K562 (cell line): ENCODE data around the gene MAGIX. TPM values are rescaled to one million over a fixed set of nuclear protein-coding genes. Genes with fewer than 3 reads are reported as not detected.

ENCODE experiments used
- ELK1 ChIP-seq: sonication (generic); formaldehyde crosslinking; IDR thresholded peaks from 2 replicates; pipeline ENCODE4 v1.8.1; 2022; ENCODE audit warnings: missing genetic modification reagents
- FOXA3 ChIP-seq, 2 experiments: fragments of 450-650 bp in 1 of 2; sonication (generic) in 1 of 2; formaldehyde crosslinking; IDR thresholded peaks in 1 of 2; conservative IDR thresholded peaks in 1 of 2; 2 replicates each; pipeline versions ENCODE4 v1.4.0 to v1.8.0; 2020 to 2022; ENCODE audit warnings: mild to moderate bottlenecking in 2 of 2, missing genetic modification reagents in 1 of 2
- FOXK2 ChIP-seq, 2 experiments: fragments of 450-650 bp; IDR thresholded peaks in 1 of 2; conservative IDR thresholded peaks in 1 of 2; 2 replicates each; pipeline ENCODE4 v1.6.1; 2016; ENCODE audit warnings: low read depth in 2 of 2, mild to moderate bottlenecking in 1 of 2
- KLF1 ChIP-seq: fragments of 450-650 bp; IDR thresholded peaks from 2 replicates; pipeline ENCODE4 v1.6.1; 2016; ENCODE audit warnings: missing genetic modification characterization, missing compliant biosample characterization
- SMARCA5 ChIP-seq: fragments of 450-650 bp; IDR thresholded peaks from 2 replicates; pipeline ENCODE4 v1.6.1; 2016
- THRAP3 ChIP-seq: fragments of 450-650 bp; IDR thresholded peaks from 2 replicates; pipeline ENCODE4 v1.6.1; 2016; ENCODE audit warnings: mild to moderate bottlenecking, inconsistent platforms, borderline replicate concordance
- ZFPM2 ChIP-seq: fragments of 250-450 bp; sonication (Bioruptor Pico); IDR thresholded peaks from 2 replicates; pipeline ENCODE4 v1.5.1; 2022; ENCODE audit warnings: mild to moderate bottlenecking
- ZNF24 ChIP-seq: fragments of 450-650 bp; IDR thresholded peaks from 2 replicates; pipeline ENCODE4 v1.6.1; 2016
- ZNF277 ChIP-seq: fragments of 250-450 bp; sonication (Bioruptor Pico); IDR thresholded peaks from 2 replicates; pipeline ENCODE4 v1.8.0; 2022; ENCODE audit warnings: inconsistent platforms, mild to moderate bottlenecking, moderate library complexity, borderline replicate concordance
- ZNF699 ChIP-seq: fragments of 250-450 bp; sonication (Bioruptor Pico); IDR thresholded peaks from 2 replicates; pipeline ENCODE4 v1.8.0; 2021; ENCODE audit warnings: mild to moderate bottlenecking, moderate library complexity; ENCODE audit not compliant: insufficient replicate concordance
- polyA plus RNA-seq, 8 experiments: library from polyadenylated mRNA; depleted of rRNA in 4 of 8; stranded (reverse) in 5 of 8; unstranded in 3 of 8; fragments of >200 nt; fragmentation: Nextera tagmentation in 2 of 8; fragmentation: Illumina TruSeq in 1 of 8; extraction: Ambion mirVana in 2 of 8; extraction: Trizol in 1 of 8; gene quantifications; 2 replicates each; pipeline versions ENCODE4 v1.2.1 to v1.2.3, GENCODE V29; 2011 to 2014; ENCODE audit warnings: inconsistent platforms in 1 of 8, missing spikeins in 1 of 8
- total RNA-seq, 7 experiments: library from RNA; depleted of rRNA in 6 of 7; stranded (reverse); fragments of >200 nt in 6 of 7; fragmentation: Illumina TruSeq in 2 of 7; extraction: Trizol in 2 of 7; gene quantifications; 2 replicates each; pipeline versions ENCODE4 v1.2.1 to v1.2.3, GENCODE V29; 2011 to 2021; ENCODE audit warnings: low replicate concordance in 1 of 7
- TF ChIP-seq, protein P1 (sequence below): fragments of 250-450 bp; sonication (Bioruptor Pico); IDR thresholded peaks from 2 replicates; pipeline ENCODE4 v1.4.0; 2020; ENCODE audit warnings: mild to moderate bottlenecking, moderate library complexity
- TF ChIP-seq, protein P2 (sequence below): fragments of 200-600 bp; sonication (generic); IDR thresholded peaks from one replicate; pipeline ENCODE4 v1.6.1; 2012; ENCODE audit warnings: mild to moderate bottlenecking, low read depth, low read length, inconsistent platforms
- TF ChIP-seq, protein P3 (sequence below): sonication (generic); formaldehyde crosslinking; IDR thresholded peaks from 2 replicates; pipeline ENCODE4 v1.8.0; 2022; ENCODE audit warnings: mild to moderate bottlenecking, missing genetic modification reagents

MAGIX gene
- total and polyA plus RNA-seq, 9 of the 15 experiments (the other 6 are each of a cell fraction or from before 2014, with no cell fraction given), result 0.08 to 3.5 (median 0.47) TPM

DNA sequence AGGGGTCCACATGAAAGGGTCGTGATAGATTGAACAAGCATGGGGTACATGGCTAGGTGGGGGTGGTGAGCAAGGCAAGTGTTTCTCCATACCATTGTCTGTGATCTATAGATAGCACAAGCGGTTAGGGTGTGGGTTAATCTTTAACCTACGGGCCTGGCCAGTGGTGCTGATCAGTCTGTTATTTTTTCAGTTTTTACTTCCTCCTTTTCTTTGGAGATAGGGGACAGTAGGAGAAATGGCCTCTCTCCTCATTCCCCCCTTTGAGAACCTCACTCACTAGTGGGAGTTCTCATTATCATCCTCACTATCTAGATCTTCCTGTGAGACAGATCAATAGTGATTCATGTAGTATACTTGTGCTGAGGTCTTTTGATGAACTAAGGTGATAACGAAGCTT lies 22.8 kb upstream of the MAGIX start (continued):
- TF ChIP-seq FOXA3 (CRISPR knock-in tag; conservative IDR thresholded peaks at IDR 0.05 in 1 of 2, IDR thresholded peaks at IDR 0.05 in 1 of 2), result no peak
- TF ChIP-seq, protein P1, sequence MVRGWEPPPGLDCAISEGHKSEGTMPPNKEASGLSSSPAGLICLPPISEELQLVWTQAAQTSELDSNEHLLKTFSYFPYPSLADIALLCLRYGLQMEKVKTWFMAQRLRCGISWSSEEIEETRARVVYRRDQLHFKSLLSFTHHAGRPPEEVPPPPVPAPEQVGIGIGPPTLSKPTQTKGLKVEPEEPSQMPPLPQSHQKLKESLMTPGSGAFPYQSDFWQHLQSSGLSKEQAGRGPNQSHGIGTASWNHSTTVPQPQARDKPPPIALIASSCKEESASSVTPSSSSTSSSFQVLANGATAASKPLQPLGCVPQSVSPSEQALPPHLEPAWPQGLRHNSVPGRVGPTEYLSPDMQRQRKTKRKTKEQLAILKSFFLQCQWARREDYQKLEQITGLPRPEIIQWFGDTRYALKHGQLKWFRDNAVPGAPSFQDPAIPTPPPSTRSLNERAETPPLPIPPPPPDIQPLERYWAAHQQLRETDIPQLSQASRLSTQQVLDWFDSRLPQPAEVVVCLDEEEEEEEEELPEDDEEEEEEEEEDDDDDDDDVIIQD (CRISPR knock-in tag), result no peak
- no peak for TF ChIP-seq THRAP3
- no peak for TF ChIP-seq SMARCA5
- TF ChIP-seq ZNF699 (CRISPR knock-in tag), result no peak
- TF ChIP-seq, protein P2, sequence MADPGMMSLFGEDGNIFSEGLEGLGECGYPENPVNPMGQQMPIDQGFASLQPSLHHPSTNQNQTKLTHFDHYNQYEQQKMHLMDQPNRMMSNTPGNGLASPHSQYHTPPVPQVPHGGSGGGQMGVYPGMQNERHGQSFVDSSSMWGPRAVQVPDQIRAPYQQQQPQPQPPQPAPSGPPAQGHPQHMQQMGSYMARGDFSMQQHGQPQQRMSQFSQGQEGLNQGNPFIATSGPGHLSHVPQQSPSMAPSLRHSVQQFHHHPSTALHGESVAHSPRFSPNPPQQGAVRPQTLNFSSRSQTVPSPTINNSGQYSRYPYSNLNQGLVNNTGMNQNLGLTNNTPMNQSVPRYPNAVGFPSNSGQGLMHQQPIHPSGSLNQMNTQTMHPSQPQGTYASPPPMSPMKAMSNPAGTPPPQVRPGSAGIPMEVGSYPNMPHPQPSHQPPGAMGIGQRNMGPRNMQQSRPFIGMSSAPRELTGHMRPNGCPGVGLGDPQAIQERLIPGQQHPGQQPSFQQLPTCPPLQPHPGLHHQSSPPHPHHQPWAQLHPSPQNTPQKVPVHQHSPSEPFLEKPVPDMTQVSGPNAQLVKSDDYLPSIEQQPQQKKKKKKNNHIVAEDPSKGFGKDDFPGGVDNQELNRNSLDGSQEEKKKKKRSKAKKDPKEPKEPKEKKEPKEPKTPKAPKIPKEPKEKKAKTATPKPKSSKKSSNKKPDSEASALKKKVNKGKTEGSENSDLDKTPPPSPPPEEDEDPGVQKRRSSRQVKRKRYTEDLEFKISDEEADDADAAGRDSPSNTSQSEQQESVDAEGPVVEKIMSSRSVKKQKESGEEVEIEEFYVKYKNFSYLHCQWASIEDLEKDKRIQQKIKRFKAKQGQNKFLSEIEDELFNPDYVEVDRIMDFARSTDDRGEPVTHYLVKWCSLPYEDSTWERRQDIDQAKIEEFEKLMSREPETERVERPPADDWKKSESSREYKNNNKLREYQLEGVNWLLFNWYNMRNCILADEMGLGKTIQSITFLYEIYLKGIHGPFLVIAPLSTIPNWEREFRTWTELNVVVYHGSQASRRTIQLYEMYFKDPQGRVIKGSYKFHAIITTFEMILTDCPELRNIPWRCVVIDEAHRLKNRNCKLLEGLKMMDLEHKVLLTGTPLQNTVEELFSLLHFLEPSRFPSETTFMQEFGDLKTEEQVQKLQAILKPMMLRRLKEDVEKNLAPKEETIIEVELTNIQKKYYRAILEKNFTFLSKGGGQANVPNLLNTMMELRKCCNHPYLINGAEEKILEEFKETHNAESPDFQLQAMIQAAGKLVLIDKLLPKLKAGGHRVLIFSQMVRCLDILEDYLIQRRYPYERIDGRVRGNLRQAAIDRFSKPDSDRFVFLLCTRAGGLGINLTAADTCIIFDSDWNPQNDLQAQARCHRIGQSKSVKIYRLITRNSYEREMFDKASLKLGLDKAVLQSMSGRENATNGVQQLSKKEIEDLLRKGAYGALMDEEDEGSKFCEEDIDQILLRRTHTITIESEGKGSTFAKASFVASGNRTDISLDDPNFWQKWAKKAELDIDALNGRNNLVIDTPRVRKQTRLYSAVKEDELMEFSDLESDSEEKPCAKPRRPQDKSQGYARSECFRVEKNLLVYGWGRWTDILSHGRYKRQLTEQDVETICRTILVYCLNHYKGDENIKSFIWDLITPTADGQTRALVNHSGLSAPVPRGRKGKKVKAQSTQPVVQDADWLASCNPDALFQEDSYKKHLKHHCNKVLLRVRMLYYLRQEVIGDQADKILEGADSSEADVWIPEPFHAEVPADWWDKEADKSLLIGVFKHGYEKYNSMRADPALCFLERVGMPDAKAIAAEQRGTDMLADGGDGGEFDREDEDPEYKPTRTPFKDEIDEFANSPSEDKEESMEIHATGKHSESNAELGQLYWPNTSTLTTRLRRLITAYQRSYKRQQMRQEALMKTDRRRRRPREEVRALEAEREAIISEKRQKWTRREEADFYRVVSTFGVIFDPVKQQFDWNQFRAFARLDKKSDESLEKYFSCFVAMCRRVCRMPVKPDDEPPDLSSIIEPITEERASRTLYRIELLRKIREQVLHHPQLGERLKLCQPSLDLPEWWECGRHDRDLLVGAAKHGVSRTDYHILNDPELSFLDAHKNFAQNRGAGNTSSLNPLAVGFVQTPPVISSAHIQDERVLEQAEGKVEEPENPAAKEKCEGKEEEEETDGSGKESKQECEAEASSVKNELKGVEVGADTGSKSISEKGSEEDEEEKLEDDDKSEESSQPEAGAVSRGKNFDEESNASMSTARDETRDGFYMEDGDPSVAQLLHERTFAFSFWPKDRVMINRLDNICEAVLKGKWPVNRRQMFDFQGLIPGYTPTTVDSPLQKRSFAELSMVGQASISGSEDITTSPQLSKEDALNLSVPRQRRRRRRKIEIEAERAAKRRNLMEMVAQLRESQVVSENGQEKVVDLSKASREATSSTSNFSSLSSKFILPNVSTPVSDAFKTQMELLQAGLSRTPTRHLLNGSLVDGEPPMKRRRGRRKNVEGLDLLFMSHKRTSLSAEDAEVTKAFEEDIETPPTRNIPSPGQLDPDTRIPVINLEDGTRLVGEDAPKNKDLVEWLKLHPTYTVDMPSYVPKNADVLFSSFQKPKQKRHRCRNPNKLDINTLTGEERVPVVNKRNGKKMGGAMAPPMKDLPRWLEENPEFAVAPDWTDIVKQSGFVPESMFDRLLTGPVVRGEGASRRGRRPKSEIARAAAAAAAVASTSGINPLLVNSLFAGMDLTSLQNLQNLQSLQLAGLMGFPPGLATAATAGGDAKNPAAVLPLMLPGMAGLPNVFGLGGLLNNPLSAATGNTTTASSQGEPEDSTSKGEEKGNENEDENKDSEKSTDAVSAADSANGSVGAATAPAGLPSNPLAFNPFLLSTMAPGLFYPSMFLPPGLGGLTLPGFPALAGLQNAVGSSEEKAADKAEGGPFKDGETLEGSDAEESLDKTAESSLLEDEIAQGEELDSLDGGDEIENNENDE, result no peak
- TF ChIP-seq ZNF24, result no peak
- TF ChIP-seq, protein P3, sequence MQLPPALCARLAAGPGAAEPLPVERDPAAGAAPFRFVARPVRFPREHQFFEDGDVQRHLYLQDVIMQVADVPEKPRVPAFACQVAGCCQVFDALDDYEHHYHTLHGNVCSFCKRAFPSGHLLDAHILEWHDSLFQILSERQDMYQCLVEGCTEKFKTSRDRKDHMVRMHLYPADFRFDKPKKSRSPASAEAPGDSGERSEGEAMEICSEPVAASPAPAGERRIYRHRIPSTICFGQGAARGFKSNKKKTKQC (CRISPR knock-in tag), result no peak
- TF ChIP-seq ZFPM2 (CRISPR knock-in tag), result no peak
- TF ChIP-seq FOXK2 (conservative IDR thresholded peaks at IDR 0.05 in 1 of 2, IDR thresholded peaks at IDR 0.05 in 1 of 2; ENCODE audit: low read depth in 2 of 2), result no peak
- TF ChIP-seq ELK1 (CRISPR knock-in tag), result no peak
- TF ChIP-seq ZNF277, result no peak
- TF ChIP-seq KLF1 (tag), result no peak
